Common myeloid progenitor, CD34-positive (primary cell): Measurements from ENCODE around the gene BRICD5. TPM values are rescaled to one million over a fixed set of nuclear protein-coding genes. Genes with fewer than 3 reads are reported as not detected.
"Not testable (repeated sequence)": the region's sequence is repeated elsewhere in the genome, so short reads cannot be mapped to it uniquely, and the experiment has no call there.

Experiments
- CTCF ChIA-PET: fragments of 350-600 bp; sonication (Branson Sonifier 250); formaldehyde crosslinking; loops from one replicate; lab custom pipeline; 2021; ENCODE audit warnings: antibody characterized with exemption; lab: Charles Lee
- POLR2A ChIA-PET: fragments of 350-600 bp; sonication (Branson Sonifier 250); formaldehyde crosslinking; loops from one replicate; lab custom pipeline; 2021; ENCODE audit warnings: antibody characterized with exemption; lab: Charles Lee
- DNase-seq, 3 donors: peaks; one replicate each; pipeline versions ENCODE4 v3.0.0 to v3.0.0-alpha.2; 2013
- H3K27ac ChIP-seq, 2 experiments: 1 replicate in 1 of 2; 2 replicates in 1 of 2; pipeline ENCODE4 v1.7.0; 2013; ENCODE audit warnings: inconsistent platforms in 2 of 2, low read length in 2 of 2, mild to moderate bottlenecking in 2 of 2, low read depth in 1 of 2, moderate library complexity in 1 of 2; ENCODE audit not compliant: severe bottlenecking in 2 of 2, insufficient read depth in 1 of 2, poor library complexity in 1 of 2
- H3K27me3 ChIP-seq, 5 experiments: replicated peaks in 2 of 5; 1 replicate in 3 of 5; 2 replicates in 2 of 5; pipeline versions ENCODE4 v1.6.1 to v1.7.0; 2013; ENCODE audit warnings: low read length in 4 of 5, mild to moderate bottlenecking in 2 of 5, moderate library complexity in 2 of 5, inconsistent platforms in 1 of 5; ENCODE audit not compliant: insufficient read depth in 5 of 5, control insufficient read depth in 4 of 5
- H3K36me3 ChIP-seq, 4 experiments: 1 replicate in 2 of 4; 2 replicates in 2 of 4; pipeline versions ENCODE4 v1.6.1 to v1.7.0; 2013; ENCODE audit warnings: low read length in 3 of 4, control low read depth in 1 of 4, mild to moderate bottlenecking in 1 of 4; ENCODE audit not compliant: control insufficient read depth in 4 of 4, insufficient read depth in 4 of 4
- H3K4me1 ChIP-seq, 4 experiments: 1 replicate in 3 of 4; 2 replicates in 1 of 4; pipeline versions ENCODE4 v1.6.1 to v1.7.1; 2013; ENCODE audit warnings: low read length in 3 of 4, mild to moderate bottlenecking in 3 of 4, control low read depth in 1 of 4, inconsistent platforms in 1 of 4, moderate library complexity in 1 of 4; ENCODE audit not compliant: control insufficient read depth in 4 of 4, insufficient read depth in 4 of 4; ENCODE audit errors: control extremely low read depth in 1 of 4
- H3K4me3 ChIP-seq, 7 experiments: 1 replicate in 4 of 7; 2 replicates in 3 of 7; pipeline versions ENCODE4 v1.5.1 to v1.7.0; 2013; ENCODE audit warnings: mild to moderate bottlenecking in 7 of 7, low read length in 6 of 7, moderate library complexity in 6 of 7, inconsistent platforms in 2 of 7, low read depth in 2 of 7, control low read depth in 1 of 7; ENCODE audit not compliant: insufficient read depth in 4 of 7, control insufficient read depth in 1 of 7; ENCODE audit errors: extremely low read depth in 1 of 7
- H3K9me3 ChIP-seq, 5 experiments: 1 replicate in 4 of 5; 2 replicates in 1 of 5; pipeline versions ENCODE4 v1.6.1 to v1.7.1; 2013; ENCODE audit warnings: low read length in 4 of 5, mild to moderate bottlenecking in 2 of 5, inconsistent platforms in 1 of 5, low read depth in 1 of 5, moderate library complexity in 1 of 5; ENCODE audit not compliant: control insufficient read depth in 4 of 5, insufficient read depth in 2 of 5; ENCODE audit errors: control extremely low read depth in 1 of 5
- WGBS: methylation state at CpG from one replicate; pipeline ENCODE4 v1.1.5; 2013; ENCODE audit not compliant: insufficient coverage; 5-methylcytosine and 5-hydroxymethylcytosine counted together
- polyA plus RNA-seq: library from polyadenylated mRNA; unstranded; fragments of 120-200 nt; gene quantifications from one replicate; pipeline ENCODE4 v1.2.1, GENCODE V29; 2013

BRICD5 gene
- polyA plus RNA-seq: 3.0 TPM

GRCh38 chr16:2210386-2211365 is at the start of gene BRICD5:
Gene BRICD5, minus strand, starts transcription at chr16:2210863. Its CDS starts 30 bp downstream, at chr16:2210833.
- Histone ChIP-seq H3K4me3 (no peak within 1 kb of the TSS), H3K4me1 (peaks cover 5 to 37% (median 30%) of the 10 kb centered on the region in 4 experiments), H3K36me3 (peaks cover 6 to 59% (median 36%) of the 10 kb centered on the region in 4 experiments), H3K27ac (no peak within 1 kb of the TSS), H3K9me3 (no peaks in the 10 kb centered on the region), H3K27me3 (peaks cover 0 to 7% (median 0%) of the 10 kb centered on the region in 5 experiments)
- DNase-seq: no peak
- WGBS: 90% methylated on average over 21 of the region's 24 CpGs
- ChIA-PET CTCF (interaction anchor here (1.2 kb wide), 1 partner anchor 40 kb away, joined by 3 read pairs; the partner anchor contains the start of gene ECI1), POLR2A (no interaction called here)

- Histone ChIP-seq H3K27ac (no peak overlapping the region), H3K27me3 (no peaks in the 10 kb centered on the region), H3K4me1 (no peaks in the 10 kb centered on the region), H3K9me3 (no peaks in the 10 kb centered on the region), H3K36me3 (peaks cover 16 to 86% (median 70%) of the 10 kb centered on the region in 4 experiments), H3K4me3 (no peak overlapping the region)
- WGBS: 94% methylated on average over 3 of the region's 8 CpGs
- DNase-seq: no peak
- ChIA-PET CTCF (no interaction called here), POLR2A (no interaction called here)
Observed at GRCh38 chr16:2260250-2260649, 49.6 kb upstream of the BRICD5 start.

GRCh38 chr16:2258530-2258929 is 47.9 kb upstream of the BRICD5 start:
- POLR2A ChIA-PET, DNase-seq, H3K4me3 ChIP-seq, H3K4me1 ChIP-seq, H3K27ac ChIP-seq, H3K9me3 ChIP-seq, CTCF ChIA-PET, H3K27me3 ChIP-seq: not testable (repeated sequence)
- peaks cover 16 to 87% (median 68%) of the 10 kb centered on the region in 4 experiments for H3K36me3 ChIP-seq
- 100% methylated on average over 7 of the region's 7 CpGs for WGBS

- H3K9me3 ChIP-seq: no peaks in the 10 kb centered on the region
- 100% methylated on average over 4 of the region's 6 CpGs for WGBS
- H3K27ac ChIP-seq: peak overlapping the region in 1 of 2 experiments; percentile 12
- no peak for DNase-seq
- H3K4me1 ChIP-seq: no peaks in the 10 kb centered on the region
- POLR2A ChIA-PET: no interaction called here
- H3K36me3 ChIP-seq: peaks cover 17 to 86% (median 67%) of the 10 kb centered on the region in 4 experiments
- CTCF ChIA-PET: interaction anchor here (0.6 to 1.4 kb wide), 2 partner anchors 13 to 235 kb away, joined by 3 read pairs; no protein-coding TSS in a partner anchor
- H3K27me3 ChIP-seq: no peaks in the 10 kb centered on the region
- no peak overlapping the region for H3K4me3 ChIP-seq
Observed at GRCh38 chr16:2257726-2258125, 47.1 kb upstream of the BRICD5 start.

- no peaks in the 10 kb centered on the region for H3K27me3 ChIP-seq
- no peak overlapping the region for H3K27ac ChIP-seq
- CTCF ChIA-PET: interaction anchor here (1.0 to 1.4 kb wide), 2 partner anchors 9 to 234 kb away, joined by 3 to 4 read pairs; no protein-coding TSS in a partner anchor
- H3K4me1 ChIP-seq: peaks cover 0 to 8% (median 7%) of the 10 kb centered on the region in 4 experiments
- H3K36me3 ChIP-seq: peaks cover 13 to 76% (median 60%) of the 10 kb centered on the region in 4 experiments
- no peak for DNase-seq
- no peaks in the 10 kb centered on the region for H3K9me3 ChIP-seq
- 94% methylated on average over 6 of the region's 12 CpGs for WGBS
- POLR2A ChIA-PET: no interaction called here
- no peak overlapping the region for H3K4me3 ChIP-seq
Observed at GRCh38 chr16:2256531-2257140, 46.0 kb upstream of the BRICD5 start.

GRCh38 chr16:2253293-2253692 is 42.6 kb upstream of the BRICD5 start:
- no peak overlapping the region for H3K4me3 ChIP-seq
- peaks cover 9 to 58% (median 42%) of the 10 kb centered on the region in 4 experiments for H3K36me3 ChIP-seq
- peaks cover 3 to 19% (median 14%) of the 10 kb centered on the region in 4 experiments for H3K4me1 ChIP-seq
- ChIA-PET POLR2A (interaction anchor here (0.6 kb wide), 1 partner anchor 82 kb away, joined by 3 read pairs; no protein-coding TSS in a partner anchor), CTCF (interaction anchor here (0.6 kb wide), 1 partner anchor 22 kb away, joined by 3 read pairs; no protein-coding TSS in a partner anchor)
- no peaks in the 10 kb centered on the region for H3K27me3 ChIP-seq
- no peak overlapping the region for H3K27ac ChIP-seq
- 93% methylated on average over 10 of the region's 11 CpGs for WGBS
- no peaks in the 10 kb centered on the region for H3K9me3 ChIP-seq
- no peak for DNase-seq
